GM21447 (cell line): ENCODE results near the gene IMMP2L.

Experiments used
- ATAC-seq: cut with Tn5 transposase; IDR thresholded peaks from one replicate; pipeline ENCODE4 v1.9.1; 2021; ENCODE audit not compliant: unreplicated experiment

IMMP2L gene

GRCh38 chr7:111401516-111401915, 160.8 kb downstream of the IMMP2L start:
- ATAC-seq, result no peak

- ATAC-seq, result no peak
Observed at GRCh38 chr7:111400088-111400487, 162.2 kb downstream of the IMMP2L start.

GRCh38 chr7:111394891-111395290, 167.4 kb downstream of the IMMP2L start:
- no peak for ATAC-seq

- no peak for ATAC-seq
Observed at GRCh38 chr7:111393011-111393754, 169.1 kb downstream of the IMMP2L start.

- ATAC-seq, result no peak
Observed at GRCh38 chr7:111392294-111392693, 170.0 kb downstream of the IMMP2L start.

GRCh38 chr7:111390000-111390399, 172.3 kb downstream of the IMMP2L start:
- ATAC-seq, result no peak

- ATAC-seq, result peak; percentile 81
Observed at GRCh38 chr7:111388912-111389311, 173.4 kb downstream of the IMMP2L start.

- no peak for ATAC-seq
Observed at GRCh38 chr7:111388016-111388415, 174.3 kb downstream of the IMMP2L start.

GRCh38 chr7:111384065-111384891, 178.0 kb downstream of the IMMP2L start:
- no peak for ATAC-seq

GRCh38 chr7:111383133-111383532, 179.2 kb downstream of the IMMP2L start:
- ATAC-seq, result no peak

- no peak for ATAC-seq
Observed at GRCh38 chr7:111381590-111381989, 180.7 kb downstream of the IMMP2L start.

- no peak for ATAC-seq
Observed at GRCh38 chr7:111380945-111381344, 181.3 kb downstream of the IMMP2L start.

- ATAC-seq, result no peak
Observed at GRCh38 chr7:111374027-111374426, 188.3 kb downstream of the IMMP2L start.

GRCh38 chr7:111371437-111371836, 190.9 kb downstream of the IMMP2L start:
- ATAC-seq, result no peak

GRCh38 chr7:111370002-111370401, 192.3 kb downstream of the IMMP2L start:
- ATAC-seq, result no peak

GRCh38 chr7:111368381-111369065, 193.8 kb downstream of the IMMP2L start:
- no peak for ATAC-seq

- no peak for ATAC-seq
Observed at GRCh38 chr7:111364413-111364812, 197.9 kb downstream of the IMMP2L start.

- ATAC-seq, result no peak
Observed at GRCh38 chr7:111363099-111363498, 199.2 kb downstream of the IMMP2L start.

GRCh38 chr7:111362506-111363054, 199.7 kb downstream of the IMMP2L start:
- no peak for ATAC-seq

GRCh38 chr7:111358915-111359314, 203.4 kb downstream of the IMMP2L start:
- ATAC-seq, result no peak

GRCh38 chr7:111357691-111358090, 204.6 kb downstream of the IMMP2L start:
- no peak for ATAC-seq
